ENCODE results near the gene MFGE8. TPM values are rescaled to one million over a fixed set of nuclear protein-coding genes. Genes with fewer than 3 reads are reported as not detected.

MFGE8 gene
- total RNA-seq, 1 experiment from 2014 or later, result not detected

GRCh38 chr15:88899251-88899650, 13.9 kb downstream of the MFGE8 start:
- DNase-seq, result no peak
- Histone ChIP-seq H3K4me3 (ENCODE audit: low read length) (no peak overlapping the region), H3K27me3 (ENCODE audit: low read length) (no peaks in the 10 kb centered on the region), H3K4me1 (ENCODE audit: low read length) (no peaks in the 10 kb centered on the region), H3K27ac (ENCODE audit: low read length) (no peak overlapping the region), H4K20me1 (ENCODE audit: insufficient read depth, low read depth, low read length) (no peaks in the 10 kb centered on the region), H3K79me2 (ENCODE audit: low read length) (no peaks in the 10 kb centered on the region), H2AFZ (ENCODE audit: low read length) (no peak overlapping the region), H3K9me2 (replicated peaks; ENCODE audit: insufficient read depth, low read length) (no peaks in the 10 kb centered on the region), H3K9me3 (ENCODE audit: low read length) (no peaks in the 10 kb centered on the region), H3K9ac (ENCODE audit: low read length) (no peak overlapping the region), H3K36me3 (ENCODE audit: insufficient read depth, low read length) (no peaks in the 10 kb centered on the region), H3K4me2 (ENCODE audit: low read depth, low read length, poor library complexity, severe bottlenecking) (no peak overlapping the region)

GRCh38 chr15:88898736-88899135, 14.4 kb downstream of the MFGE8 start:
- Histone ChIP-seq H3K9me2 (replicated peaks; ENCODE audit: insufficient read depth, low read length) (no peaks in the 10 kb centered on the region), H4K20me1 (ENCODE audit: insufficient read depth, low read depth, low read length) (no peaks in the 10 kb centered on the region), H3K79me2 (ENCODE audit: low read length) (no peaks in the 10 kb centered on the region), H3K9me3 (ENCODE audit: low read length) (no peaks in the 10 kb centered on the region), H3K4me2 (ENCODE audit: low read depth, low read length, poor library complexity, severe bottlenecking) (no peak overlapping the region), H3K27ac (ENCODE audit: low read length) (no peak overlapping the region), H3K4me1 (ENCODE audit: low read length) (no peaks in the 10 kb centered on the region), H3K27me3 (ENCODE audit: low read length) (no peaks in the 10 kb centered on the region), H2AFZ (ENCODE audit: low read length) (no peak overlapping the region), H3K36me3 (ENCODE audit: insufficient read depth, low read length) (no peaks in the 10 kb centered on the region), H3K9ac (ENCODE audit: low read length) (no peak overlapping the region), H3K4me3 (ENCODE audit: low read length) (no peak overlapping the region)
- no peak for DNase-seq

GRCh38 chr15:88897456-88898194, 15.6 kb downstream of the MFGE8 start:
- Histone ChIP-seq H3K4me3 (ENCODE audit: low read length) (no peak overlapping the region), H3K9me2 (replicated peaks; ENCODE audit: insufficient read depth, low read length) (no peaks in the 10 kb centered on the region), H4K20me1 (ENCODE audit: insufficient read depth, low read depth, low read length) (no peaks in the 10 kb centered on the region), H3K9me3 (ENCODE audit: low read length) (no peaks in the 10 kb centered on the region), H3K36me3 (ENCODE audit: insufficient read depth, low read length) (no peaks in the 10 kb centered on the region), H3K27me3 (ENCODE audit: low read length) (no peaks in the 10 kb centered on the region), H2AFZ (ENCODE audit: low read length) (no peak overlapping the region), H3K9ac (ENCODE audit: low read length) (no peak overlapping the region), H3K4me1 (ENCODE audit: low read length) (no peaks in the 10 kb centered on the region), H3K4me2 (ENCODE audit: low read depth, low read length, poor library complexity, severe bottlenecking) (no peak overlapping the region), H3K79me2 (ENCODE audit: low read length) (no peaks in the 10 kb centered on the region), H3K27ac (ENCODE audit: low read length) (no peak overlapping the region)
- peak; percentile 75 for DNase-seq

GRCh38 chr15:88897142-88897455, 16.1 kb downstream of the MFGE8 start:
- H3K9ac ChIP-seq (ENCODE audit: low read length), result no peak overlapping the region

GRCh38 chr15:88896333-88897033, 16.7 kb downstream of the MFGE8 start:
- Histone ChIP-seq H3K9me2 (replicated peaks; ENCODE audit: insufficient read depth, low read length) (no peaks in the 10 kb centered on the region), H3K36me3 (ENCODE audit: insufficient read depth, low read length) (no peaks in the 10 kb centered on the region), H3K79me2 (ENCODE audit: low read length) (no peaks in the 10 kb centered on the region), H3K4me1 (ENCODE audit: low read length) (no peaks in the 10 kb centered on the region), H3K4me2 (ENCODE audit: low read depth, low read length, poor library complexity, severe bottlenecking) (no peak overlapping the region), H4K20me1 (ENCODE audit: insufficient read depth, low read depth, low read length) (no peaks in the 10 kb centered on the region), H3K9ac (ENCODE audit: low read length) (no peak overlapping the region), H3K27me3 (ENCODE audit: low read length) (no peaks in the 10 kb centered on the region), H2AFZ (ENCODE audit: low read length) (no peak overlapping the region), H3K4me3 (ENCODE audit: low read length) (no peak overlapping the region), H3K27ac (ENCODE audit: low read length) (no peak overlapping the region), H3K9me3 (ENCODE audit: low read length) (no peaks in the 10 kb centered on the region)
- no peak for DNase-seq

More at GRCh38 chr15:88897142-88897455, 16.1 kb downstream of the MFGE8 start:
- Histone ChIP-seq H3K4me1 (ENCODE audit: low read length) (no peaks in the 10 kb centered on the region), H3K79me2 (ENCODE audit: low read length) (no peaks in the 10 kb centered on the region), H3K27me3 (ENCODE audit: low read length) (no peaks in the 10 kb centered on the region), H3K4me2 (ENCODE audit: low read depth, low read length, poor library complexity, severe bottlenecking) (no peak overlapping the region), H3K27ac (ENCODE audit: low read length) (no peak overlapping the region), H2AFZ (ENCODE audit: low read length) (no peak overlapping the region), H3K36me3 (ENCODE audit: insufficient read depth, low read length) (no peaks in the 10 kb centered on the region), H3K9me3 (ENCODE audit: low read length) (no peaks in the 10 kb centered on the region), H3K9me2 (replicated peaks; ENCODE audit: insufficient read depth, low read length) (no peaks in the 10 kb centered on the region), H4K20me1 (ENCODE audit: insufficient read depth, low read depth, low read length) (no peaks in the 10 kb centered on the region), H3K4me3 (ENCODE audit: low read length) (no peak overlapping the region)
- no peak for DNase-seq

- Histone ChIP-seq H3K4me3 (ENCODE audit: low read length) (no peak within 1 kb of the TSS), H3K4me2 (ENCODE audit: low read depth, low read length, poor library complexity, severe bottlenecking) (no peak within 1 kb of the TSS), H3K79me2 (ENCODE audit: low read length) (no peaks in the 10 kb centered on the region), H3K9me2 (replicated peaks; ENCODE audit: insufficient read depth, low read length) (no peaks in the 10 kb centered on the region), H3K4me1 (ENCODE audit: low read length) (no peaks in the 10 kb centered on the region), H2AFZ (ENCODE audit: low read length) (no peak within 1 kb of the TSS), H3K27ac (ENCODE audit: low read length) (no peak within 1 kb of the TSS), H3K9ac (ENCODE audit: low read length) (no peak within 1 kb of the TSS), H3K9me3 (ENCODE audit: low read length) (no peaks in the 10 kb centered on the region), H3K27me3 (ENCODE audit: low read length) (no peaks in the 10 kb centered on the region), H4K20me1 (ENCODE audit: insufficient read depth, low read depth, low read length) (no peaks in the 10 kb centered on the region), H3K36me3 (ENCODE audit: insufficient read depth, low read length) (no peaks in the 10 kb centered on the region)
- no peak for DNase-seq
These were observed 18.1 kb downstream of the MFGE8 start, which contains the start of gene HAPLN3 for GRCh38 chr15:88894819-88895767. HAPLN3 (minus strand) TSS chr15:88895544; CDS start chr15:88887298, 8,246 bp downstream.

- Histone ChIP-seq H3K9me3 (ENCODE audit: low read length) (no peaks in the 10 kb centered on the region), H3K4me1 (ENCODE audit: low read length) (no peaks in the 10 kb centered on the region), H4K20me1 (ENCODE audit: insufficient read depth, low read depth, low read length) (no peaks in the 10 kb centered on the region), H3K9me2 (replicated peaks; ENCODE audit: insufficient read depth, low read length) (no peaks in the 10 kb centered on the region), H3K79me2 (ENCODE audit: low read length) (no peaks in the 10 kb centered on the region), H3K27me3 (ENCODE audit: low read length) (no peaks in the 10 kb centered on the region), H3K36me3 (ENCODE audit: insufficient read depth, low read length) (no peaks in the 10 kb centered on the region), H2AFZ (ENCODE audit: low read length) (no peak overlapping the region), H3K27ac (ENCODE audit: low read length) (no peak overlapping the region), H3K9ac (ENCODE audit: low read length) (no peak overlapping the region), H3K4me3 (ENCODE audit: low read length) (no peak overlapping the region), H3K4me2 (ENCODE audit: low read depth, low read length, poor library complexity, severe bottlenecking) (no peak overlapping the region)
- peak; percentile 77 for DNase-seq
These were observed 18.8 kb downstream of the MFGE8 start for GRCh38 chr15:88894348-88894818.
